ENCODE results near the gene SNPH. TPM values are rescaled to one million over a fixed set of nuclear protein-coding genes. Genes with fewer than 3 reads are reported as not detected.

SNPH gene
- total and polyA plus RNA-seq, 2 donors from 2014 or later, result 3.1 TPM

DNA sequence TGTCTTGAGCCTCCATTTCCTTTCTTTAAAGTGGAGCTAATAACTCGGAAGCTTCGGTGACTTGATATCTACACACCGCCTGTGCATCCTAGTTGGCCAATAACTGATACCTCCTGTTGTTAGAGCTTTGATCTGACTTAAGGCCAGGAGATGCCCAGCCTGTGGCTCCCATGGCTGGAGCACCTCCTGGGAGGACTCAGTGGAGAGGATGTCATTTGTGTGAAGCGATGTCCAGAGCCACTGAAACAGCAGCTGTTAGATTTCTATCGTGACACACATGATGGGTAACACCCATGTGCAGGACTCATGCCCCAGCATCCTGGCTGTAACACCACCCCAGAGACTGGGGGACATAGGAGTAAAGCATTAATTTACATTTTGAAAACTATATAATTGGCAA lies 32.1 kb downstream of the SNPH start:
- FAIRE-seq (no peak), DNase-seq (peak in 1 of 5 donors; percentile 2)
- H3K9ac ChIP-seq (ENCODE audit: low read length in 3 of 3), result no peak overlapping the region
- intact Hi-C loops (cut with DNase I), result no loop called here
- no peaks in the 10 kb centered on the region for H3K36me3 ChIP-seq (ENCODE audit: control insufficient read depth in 2 of 3, insufficient read depth in 3 of 3, low read length in 3 of 3)
- TF ChIP-seq, protein P1, sequence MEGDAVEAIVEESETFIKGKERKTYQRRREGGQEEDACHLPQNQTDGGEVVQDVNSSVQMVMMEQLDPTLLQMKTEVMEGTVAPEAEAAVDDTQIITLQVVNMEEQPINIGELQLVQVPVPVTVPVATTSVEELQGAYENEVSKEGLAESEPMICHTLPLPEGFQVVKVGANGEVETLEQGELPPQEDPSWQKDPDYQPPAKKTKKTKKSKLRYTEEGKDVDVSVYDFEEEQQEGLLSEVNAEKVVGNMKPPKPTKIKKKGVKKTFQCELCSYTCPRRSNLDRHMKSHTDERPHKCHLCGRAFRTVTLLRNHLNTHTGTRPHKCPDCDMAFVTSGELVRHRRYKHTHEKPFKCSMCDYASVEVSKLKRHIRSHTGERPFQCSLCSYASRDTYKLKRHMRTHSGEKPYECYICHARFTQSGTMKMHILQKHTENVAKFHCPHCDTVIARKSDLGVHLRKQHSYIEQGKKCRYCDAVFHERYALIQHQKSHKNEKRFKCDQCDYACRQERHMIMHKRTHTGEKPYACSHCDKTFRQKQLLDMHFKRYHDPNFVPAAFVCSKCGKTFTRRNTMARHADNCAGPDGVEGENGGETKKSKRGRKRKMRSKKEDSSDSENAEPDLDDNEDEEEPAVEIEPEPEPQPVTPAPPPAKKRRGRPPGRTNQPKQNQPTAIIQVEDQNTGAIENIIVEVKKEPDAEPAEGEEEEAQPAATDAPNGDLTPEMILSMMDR (IDR thresholded peaks at IDR 0.05; ENCODE audit: borderline replicate concordance, extremely low read depth, insufficient read depth), result no peak
- no peak overlapping the region for H3K27ac ChIP-seq (ENCODE audit: low read depth in 2 of 2, low read length in 2 of 2)
- H3K9me3 ChIP-seq (ENCODE audit: control insufficient read depth in 2 of 3, insufficient read depth in 1 of 3, low read length in 3 of 3), result no peaks in the 10 kb centered on the region
- no peaks in the 10 kb centered on the region for H3K27me3 ChIP-seq (ENCODE audit: control insufficient read depth, insufficient read depth, low read length)
- no peak overlapping the region for H3K4me3 ChIP-seq (ENCODE audit: low read length in 3 of 3)
- no peaks in the 10 kb centered on the region for H3K4me1 ChIP-seq (ENCODE audit: control insufficient read depth in 2 of 3, insufficient read depth in 2 of 3, low read depth in 1 of 3, low read length in 3 of 3)

DNA sequence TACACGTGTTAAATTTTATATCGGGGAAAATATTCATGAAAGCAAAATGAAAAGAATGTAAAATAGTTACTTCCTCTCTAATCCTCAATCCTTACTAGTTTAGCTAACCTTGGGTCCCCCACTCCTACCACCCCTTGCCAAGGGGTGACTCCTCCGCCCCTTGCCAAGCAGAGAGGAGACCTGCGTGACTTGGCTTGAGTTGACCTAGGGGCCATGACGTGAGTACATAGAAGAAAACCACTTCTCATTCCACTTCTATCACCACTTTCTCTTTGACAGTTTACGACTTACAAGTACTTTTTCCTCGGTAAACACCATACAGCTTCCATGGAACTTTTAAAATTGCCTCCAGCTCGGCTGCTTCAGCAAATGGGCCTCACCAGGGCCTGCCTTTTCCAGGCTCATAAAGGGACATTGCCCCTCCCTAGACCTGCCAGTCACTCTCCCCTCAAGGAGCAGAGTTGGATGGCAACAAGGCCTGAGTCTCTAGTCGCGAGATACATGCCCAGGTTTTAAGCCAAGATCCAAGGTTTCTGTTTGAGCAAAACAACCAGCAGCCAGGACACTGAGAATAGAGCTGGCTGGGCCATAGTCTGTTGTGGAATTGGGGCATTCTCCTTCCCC lies 32.9 kb downstream of the SNPH start:
- no peaks in the 10 kb centered on the region for H3K9me3 ChIP-seq (ENCODE audit: control insufficient read depth in 2 of 3, insufficient read depth in 1 of 3, low read length in 3 of 3)
- FAIRE-seq (no peak), DNase-seq (peak in 1 of 5 donors; percentile 46)
- TF ChIP-seq, protein P1 (IDR thresholded peaks at IDR 0.05; ENCODE audit: borderline replicate concordance, extremely low read depth, insufficient read depth), result no peak
- H3K9ac ChIP-seq (ENCODE audit: low read length in 3 of 3), result no peak overlapping the region
- no peak overlapping the region for H3K4me3 ChIP-seq (ENCODE audit: low read length in 3 of 3)
- intact Hi-C loops (cut with DNase I), result no loop called here
- no peaks in the 10 kb centered on the region for H3K4me1 ChIP-seq (ENCODE audit: control insufficient read depth in 2 of 3, insufficient read depth in 2 of 3, low read depth in 1 of 3, low read length in 3 of 3)
- no peaks in the 10 kb centered on the region for H3K27me3 ChIP-seq (ENCODE audit: control insufficient read depth, insufficient read depth, low read length)
- H3K36me3 ChIP-seq (ENCODE audit: control insufficient read depth in 2 of 3, insufficient read depth in 3 of 3, low read length in 3 of 3), result no peaks in the 10 kb centered on the region
- no peak overlapping the region for H3K27ac ChIP-seq (ENCODE audit: low read depth in 2 of 2, low read length in 2 of 2)

DNA sequence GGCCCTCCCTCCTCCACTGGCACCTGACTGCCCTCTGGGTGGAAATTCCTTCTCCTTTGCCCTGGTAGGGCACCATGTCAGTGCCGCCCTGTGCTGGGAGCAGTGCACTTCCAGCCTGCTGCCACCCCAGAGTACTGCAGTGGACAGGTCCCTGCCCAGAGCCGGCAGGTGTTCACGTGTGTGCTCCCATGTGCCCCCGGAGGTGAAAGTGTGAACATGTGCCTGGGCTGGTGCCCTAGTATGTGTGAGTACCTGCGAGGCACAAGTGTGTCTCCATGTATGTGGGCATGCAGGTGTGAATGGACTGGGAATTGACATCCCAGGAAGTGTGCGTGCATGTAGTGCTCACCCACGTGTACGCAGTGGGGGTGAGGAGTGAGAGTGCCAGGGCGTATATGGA lies 33.4 kb downstream of the SNPH start:
- H3K27ac ChIP-seq (ENCODE audit: low read depth in 2 of 2, low read length in 2 of 2), result no peak overlapping the region
- H3K4me1 ChIP-seq (ENCODE audit: control insufficient read depth in 2 of 3, insufficient read depth in 2 of 3, low read depth in 1 of 3, low read length in 3 of 3), result no peaks in the 10 kb centered on the region
- no peaks in the 10 kb centered on the region for H3K36me3 ChIP-seq (ENCODE audit: control insufficient read depth in 2 of 3, insufficient read depth in 3 of 3, low read length in 3 of 3)
- no peaks in the 10 kb centered on the region for H3K27me3 ChIP-seq (ENCODE audit: control insufficient read depth, insufficient read depth, low read length)
- no peak overlapping the region for H3K9ac ChIP-seq (ENCODE audit: low read length in 3 of 3)
- intact Hi-C loops (cut with DNase I), result no loop called here
- FAIRE-seq (no peak), DNase-seq (peak in 1 of 5 donors; percentile 52)
- TF ChIP-seq, protein P1 (IDR thresholded peaks at IDR 0.05; ENCODE audit: borderline replicate concordance, extremely low read depth, insufficient read depth), result no peak
- no peaks in the 10 kb centered on the region for H3K9me3 ChIP-seq (ENCODE audit: control insufficient read depth in 2 of 3, insufficient read depth in 1 of 3, low read length in 3 of 3)
- H3K4me3 ChIP-seq (ENCODE audit: low read length in 3 of 3), result no peak overlapping the region
